Loucy (cell line): ENCODE data around the gene TCN1.

Experiments
- CTCF ChIP-seq: fragments of 200-600 bp; sonication (generic); conservative IDR thresholded peaks from 2 replicates; pipeline ENCODE4 v1.5.1; 2014; ENCODE audit warnings: mild to moderate bottlenecking, antibody characterized with exemption, low read length
- EZH2phosphoT487 ChIP-seq: fragments of 200-600 bp; IDR thresholded peaks from 2 replicates; pipeline ENCODE4 v1.6.1; 2018; ENCODE audit warnings: antibody characterized with exemption, mild to moderate bottlenecking, moderate library complexity, borderline replicate concordance

GRCh38 chr11:59818572-59818971 is 47.7 kb downstream of the TCN1 start:
- no peak for TF ChIP-seq CTCF
- no peak for TF ChIP-seq EZH2phosphoT487
